ENCODE results near the gene IMMP2L. TPM values are rescaled to one million over a fixed set of nuclear protein-coding genes. Genes with fewer than 3 reads are reported as not detected.
"Not testable (repeated sequence)": the region's sequence is repeated elsewhere in the genome, so short reads cannot be mapped to it uniquely, and the experiment has no call there.

IMMP2L gene
- total and polyA plus RNA-seq, 2 of the 13 experiments (the other 11 are each of a cell fraction or from before 2014, with no cell fraction given) = 7.8 to 16.9 TPM

GRCh38 chr7:111459065-111459756 is 103.1 kb downstream of the IMMP2L start:
- POLR2A ChIA-PET = no interaction called here
- no TSS peak for BruUV-seq (replicated peaks)
- H3K36me3 ChIP-seq (replicated peaks in 1 of 2; ENCODE audit: control insufficient read depth in 1 of 2, insufficient read depth in 2 of 2, low read length in 2 of 2) = no peaks in the 10 kb centered on the region

GRCh38 chr7:111450705-111451104 is 111.6 kb downstream of the IMMP2L start:
- CTCF ChIA-PET (ENCODE audit: low intra/inter-chr PET ratio, low total read pairs); H3K9ac ChIP-seq (ENCODE audit: insufficient read depth, low read depth, low read length); H3K4me1 ChIP-seq (ENCODE audit: insufficient read depth, low read length); H2AFZ ChIP-seq (ENCODE audit: low read length); H3K79me2 ChIP-seq (ENCODE audit: insufficient read depth, low read length); FAIRE-seq; BruUV-seq (replicated peaks); H3K4me3 ChIP-seq (replicated peaks in 1 of 3; ENCODE audit: insufficient read depth in 1 of 3, low read depth in 2 of 3, low read length in 3 of 3); H3K36me3 ChIP-seq (replicated peaks in 1 of 2; ENCODE audit: control insufficient read depth in 1 of 2, insufficient read depth in 2 of 2, low read length in 2 of 2); H3K27me3 ChIP-seq (ENCODE audit: control insufficient read depth in 1 of 2, insufficient read depth in 2 of 2, low read length in 2 of 2); intact Hi-C loops (cut with micrococcal nuclease; ENCODE audit: unreplicated experiment); POLR2A ChIA-PET; H3K4me2 ChIP-seq (ENCODE audit: low read depth, low read length); H3K9me3 ChIP-seq (ENCODE audit: low read length); in situ Hi-C loops (cut with HindIII; ENCODE audit: extremely low pct_ligation_motif_present, low pct_unique_long_range_greater_than_20kb); DNase-seq (ENCODE audit: low spot score); H3K27ac ChIP-seq (ENCODE audit: extremely low read length, insufficient read depth, low read length); ATAC-seq; H4K20me1 ChIP-seq (ENCODE audit: insufficient read depth, low read length): not testable (repeated sequence)
- 84% methylated on average over 1 of the region's 2 CpGs for WGBS (ENCODE audit: low lambda C conversion rate)

More at GRCh38 chr7:111459065-111459756, 103.1 kb downstream of the IMMP2L start:
- H3K4me1 ChIP-seq (ENCODE audit: insufficient read depth, low read length) = no peaks in the 10 kb centered on the region
- ATAC-seq (no peak), DNase-seq (ENCODE audit: low spot score) (no peak), FAIRE-seq (no peak)
- intact Hi-C loops (cut with micrococcal nuclease; ENCODE audit: unreplicated experiment) (no loop called here), in situ Hi-C loops (cut with HindIII; ENCODE audit: extremely low pct_ligation_motif_present, low pct_unique_long_range_greater_than_20kb) (no loop called here)
- no peaks in the 10 kb centered on the region for H3K9me3 ChIP-seq (ENCODE audit: low read length)
- no peak overlapping the region for H2AFZ ChIP-seq (ENCODE audit: low read length)
- TF ChIP-seq CREM (IDR thresholded peaks at IDR 0.05) (no peak), CREM (CRISPR knock-in tag; IDR thresholded peaks at IDR 0.05) (no peak), SMARCE1 (IDR thresholded peaks at IDR 0.05; ENCODE audit: borderline replicate concordance) (no peak), HNF4G (IDR thresholded peaks at IDR 0.05; ENCODE audit: borderline replicate concordance, low read depth, low read length) (no peak), HNF4G (CRISPR knock-in tag; IDR thresholded peaks at IDR 0.05; ENCODE audit: borderline replicate concordance, low read depth) (no peak), ZNF644 (CRISPR knock-in tag; IDR thresholded peaks at IDR 0.05; ENCODE audit: low read depth) (no peak), SAP130 (CRISPR knock-in tag; IDR thresholded peaks at IDR 0.05; ENCODE audit: low read depth) (no peak), ZNF362 (CRISPR knock-in tag; IDR thresholded peaks at IDR 0.05; ENCODE audit: borderline replicate concordance) (no peak), NCOA1 (CRISPR knock-in tag; IDR thresholded peaks at IDR 0.05) (no peak), GMEB2 (CRISPR knock-in tag; IDR thresholded peaks at IDR 0.05; ENCODE audit: low read depth) (no peak), ZBTB42 (CRISPR knock-in tag; IDR thresholded peaks at IDR 0.05) (no peak)
- no peak overlapping the region for H3K4me3 ChIP-seq (replicated peaks in 1 of 3; ENCODE audit: insufficient read depth in 1 of 3, low read depth in 2 of 3, low read length in 3 of 3)
- H3K27me3 ChIP-seq (ENCODE audit: control insufficient read depth in 1 of 2, insufficient read depth in 2 of 2, low read length in 2 of 2) = no peaks in the 10 kb centered on the region
- no peak overlapping the region for H3K9ac ChIP-seq (ENCODE audit: insufficient read depth, low read depth, low read length)
- H3K27ac ChIP-seq (ENCODE audit: extremely low read length, insufficient read depth, low read length) = no peak overlapping the region
- no peak overlapping the region for H3K4me2 ChIP-seq (ENCODE audit: low read depth, low read length)
- WGBS (ENCODE audit: low lambda C conversion rate) = 93% methylated on average over 2 of the region's 2 CpGs
- H3K79me2 ChIP-seq (ENCODE audit: insufficient read depth, low read length) = no peaks in the 10 kb centered on the region
- H4K20me1 ChIP-seq (ENCODE audit: insufficient read depth, low read length) = no peaks in the 10 kb centered on the region
- CTCF ChIA-PET (ENCODE audit: low intra/inter-chr PET ratio, low total read pairs) = no interaction called here

GRCh38 chr7:111447502-111447901 is 114.8 kb downstream of the IMMP2L start:
- H3K36me3 ChIP-seq (replicated peaks in 1 of 2; ENCODE audit: control insufficient read depth in 1 of 2, insufficient read depth in 2 of 2, low read length in 2 of 2); ATAC-seq; DNase-seq (ENCODE audit: low spot score); CTCF ChIA-PET (ENCODE audit: low intra/inter-chr PET ratio, low total read pairs); H3K4me3 ChIP-seq (replicated peaks in 1 of 3; ENCODE audit: insufficient read depth in 1 of 3, low read depth in 2 of 3, low read length in 3 of 3); BruUV-seq (replicated peaks); in situ Hi-C loops (cut with HindIII; ENCODE audit: extremely low pct_ligation_motif_present, low pct_unique_long_range_greater_than_20kb); H2AFZ ChIP-seq (ENCODE audit: low read length); H3K27ac ChIP-seq (ENCODE audit: extremely low read length, insufficient read depth, low read length); FAIRE-seq; H3K79me2 ChIP-seq (ENCODE audit: insufficient read depth, low read length); H3K4me2 ChIP-seq (ENCODE audit: low read depth, low read length); H4K20me1 ChIP-seq (ENCODE audit: insufficient read depth, low read length); POLR2A ChIA-PET; H3K9ac ChIP-seq (ENCODE audit: insufficient read depth, low read depth, low read length); intact Hi-C loops (cut with micrococcal nuclease; ENCODE audit: unreplicated experiment); H3K27me3 ChIP-seq (ENCODE audit: control insufficient read depth in 1 of 2, insufficient read depth in 2 of 2, low read length in 2 of 2); H3K4me1 ChIP-seq (ENCODE audit: insufficient read depth, low read length); H3K9me3 ChIP-seq (ENCODE audit: low read length): not testable (repeated sequence)
- WGBS (ENCODE audit: low lambda C conversion rate) = 49% methylated on average over 4 of the region's 6 CpGs

Measured in HepG2 (cell line).